ENCODE results near the gene GUCA1A.
"Not testable (repeated sequence)": the region's sequence is repeated elsewhere in the genome, so short reads cannot be mapped to it uniquely, and the experiment has no call there.

- TF ChIP-seq ZNF274 (IDR thresholded peaks at IDR 0.05; ENCODE audit: low read depth, low read length); YY1 (IDR thresholded peaks at IDR 0.05; ENCODE audit: insufficient read depth, insufficient read length): not testable (repeated sequence)
Observed at GRCh38 chr6:42169780-42170179, 3.4 kb upstream of the GUCA1A start.

Measured in NT2/D1 (cell line).